Endothelial cell of umbilical vein (primary cell): Measurements from ENCODE around the gene NFATC2IP.

ENCODE experiments used
- EZH2 ChIP-seq: IDR thresholded peaks from 2 replicates; pipeline ENCODE4 v1.6.1; 2012; ENCODE audit warnings: borderline replicate concordance, low read depth, mild to moderate bottlenecking, moderate library complexity, low read length, inconsistent platforms; ENCODE audit not compliant: severe bottlenecking
- FOS ChIP-seq: IDR thresholded peaks from 2 replicates; pipeline ENCODE4 v1.6.1; 2011; ENCODE audit warnings: mild to moderate bottlenecking, low read length, moderate library complexity, borderline replicate concordance; ENCODE audit not compliant: insufficient read depth
- GATA2 ChIP-seq: IDR thresholded peaks from 2 replicates; pipeline ENCODE4 v1.7.0; 2011; ENCODE audit warnings: low read depth, mild to moderate bottlenecking, moderate library complexity, mixed read lengths, low read length; ENCODE audit not compliant: insufficient read length, insufficient read depth
- JUN ChIP-seq: IDR thresholded peaks from 2 replicates; pipeline ENCODE4 v1.6.1; 2011; ENCODE audit warnings: borderline replicate concordance, low read depth; ENCODE audit not compliant: insufficient read length, insufficient read depth
- MYC ChIP-seq: IDR thresholded peaks from one replicate; pipeline ENCODE4 v1.6.1; 2011; ENCODE audit warnings: mild to moderate bottlenecking, low read depth, low read length
- POLR2A ChIP-seq: IDR thresholded peaks from 2 replicates; pipeline ENCODE4 v1.6.1; 2012; ENCODE audit warnings: low read depth, mild to moderate bottlenecking, control low read depth, low read length
- POLR2AphosphoS5 ChIP-seq: IDR thresholded peaks from 2 replicates; pipeline ENCODE4 v1.6.1; 2012; ENCODE audit warnings: low read depth, mild to moderate bottlenecking, control low read depth, low read length, moderate library complexity; ENCODE audit not compliant: insufficient read depth
- TF ChIP-seq, protein P1 (sequence below), 2 donors: IDR thresholded peaks; 1 replicate in 1 of 2; 2 replicates in 1 of 2; pipeline ENCODE4 v1.5.1; 2011; ENCODE audit warnings: low read length in 2 of 2, mild to moderate bottlenecking in 2 of 2, moderate library complexity in 2 of 2, control low read depth in 1 of 2, inconsistent platforms in 1 of 2, low read depth in 1 of 2; ENCODE audit not compliant: insufficient read depth in 1 of 2; ENCODE audit errors: extremely low read depth in 1 of 2

DNA sequence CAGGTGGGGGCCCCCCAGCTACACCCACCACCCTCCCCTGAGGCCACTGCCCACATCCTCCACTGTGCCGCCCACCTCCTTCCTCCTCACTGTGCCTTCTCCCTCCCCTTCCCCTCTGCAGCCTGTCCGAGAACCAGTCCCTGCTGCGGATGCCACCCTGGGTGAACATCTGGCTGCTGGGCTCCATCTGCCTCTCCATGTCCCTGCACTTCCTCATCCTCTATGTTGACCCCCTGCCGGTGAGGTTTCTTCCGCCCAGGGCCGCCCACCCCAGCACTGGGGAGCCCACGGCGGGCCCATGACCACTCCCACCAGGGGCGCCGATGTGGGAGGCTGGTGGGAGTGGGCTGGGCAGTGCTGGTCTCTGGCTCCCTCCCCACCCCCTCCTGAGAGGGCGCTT is 47.8 kb upstream of the NFATC2IP start:
- TF ChIP-seq GATA2: no peak
- TF ChIP-seq POLR2A: no peak
- TF ChIP-seq, protein P1, sequence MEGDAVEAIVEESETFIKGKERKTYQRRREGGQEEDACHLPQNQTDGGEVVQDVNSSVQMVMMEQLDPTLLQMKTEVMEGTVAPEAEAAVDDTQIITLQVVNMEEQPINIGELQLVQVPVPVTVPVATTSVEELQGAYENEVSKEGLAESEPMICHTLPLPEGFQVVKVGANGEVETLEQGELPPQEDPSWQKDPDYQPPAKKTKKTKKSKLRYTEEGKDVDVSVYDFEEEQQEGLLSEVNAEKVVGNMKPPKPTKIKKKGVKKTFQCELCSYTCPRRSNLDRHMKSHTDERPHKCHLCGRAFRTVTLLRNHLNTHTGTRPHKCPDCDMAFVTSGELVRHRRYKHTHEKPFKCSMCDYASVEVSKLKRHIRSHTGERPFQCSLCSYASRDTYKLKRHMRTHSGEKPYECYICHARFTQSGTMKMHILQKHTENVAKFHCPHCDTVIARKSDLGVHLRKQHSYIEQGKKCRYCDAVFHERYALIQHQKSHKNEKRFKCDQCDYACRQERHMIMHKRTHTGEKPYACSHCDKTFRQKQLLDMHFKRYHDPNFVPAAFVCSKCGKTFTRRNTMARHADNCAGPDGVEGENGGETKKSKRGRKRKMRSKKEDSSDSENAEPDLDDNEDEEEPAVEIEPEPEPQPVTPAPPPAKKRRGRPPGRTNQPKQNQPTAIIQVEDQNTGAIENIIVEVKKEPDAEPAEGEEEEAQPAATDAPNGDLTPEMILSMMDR (IDR thresholded peaks at IDR 0.05; ENCODE audit: extremely low read depth in 1 of 2, insufficient read depth in 1 of 2, low read depth in 1 of 2, low read length in 2 of 2): no peak
- no peak for TF ChIP-seq POLR2AphosphoS5
- TF ChIP-seq MYC: no peak
- TF ChIP-seq EZH2: no peak
- no peak for TF ChIP-seq FOS
- no peak for TF ChIP-seq JUN
